ENCODE results near the gene MLH3.

The MLH3 gene

DNA sequence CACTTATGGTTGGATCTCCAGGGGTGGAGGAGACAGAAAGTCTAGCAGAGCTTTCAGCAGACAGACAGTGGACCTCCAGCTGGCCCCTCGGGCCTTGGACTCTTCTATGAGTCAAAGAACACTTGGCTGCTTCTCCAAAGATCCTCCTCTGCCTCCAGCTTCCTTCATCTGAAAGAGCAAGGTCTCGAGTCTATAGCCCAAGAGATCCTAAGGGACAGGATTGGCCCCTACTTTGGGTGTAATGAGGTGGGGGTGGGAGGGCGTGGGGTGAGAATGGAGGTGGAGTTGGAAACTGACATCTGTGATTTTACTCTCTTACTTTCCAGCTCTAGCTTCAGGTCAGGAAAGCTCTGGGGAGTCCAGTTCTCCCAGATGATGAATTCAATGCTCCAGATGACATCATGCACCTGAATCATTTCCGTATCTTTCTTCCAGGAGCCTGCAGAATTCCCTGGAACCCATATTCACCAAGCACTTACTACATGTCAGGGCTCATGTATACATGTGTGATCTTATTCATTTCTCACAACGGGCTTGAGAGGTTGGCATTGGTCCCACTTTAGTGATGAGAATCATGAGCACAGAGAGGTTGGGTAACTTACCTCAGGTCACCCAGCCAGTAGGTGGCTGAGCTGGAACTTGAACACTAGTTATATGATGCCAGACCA is 85.6 kb downstream of the MLH3 start:
- DNase-seq (ENCODE audit: low spot score): no peak

DNA sequence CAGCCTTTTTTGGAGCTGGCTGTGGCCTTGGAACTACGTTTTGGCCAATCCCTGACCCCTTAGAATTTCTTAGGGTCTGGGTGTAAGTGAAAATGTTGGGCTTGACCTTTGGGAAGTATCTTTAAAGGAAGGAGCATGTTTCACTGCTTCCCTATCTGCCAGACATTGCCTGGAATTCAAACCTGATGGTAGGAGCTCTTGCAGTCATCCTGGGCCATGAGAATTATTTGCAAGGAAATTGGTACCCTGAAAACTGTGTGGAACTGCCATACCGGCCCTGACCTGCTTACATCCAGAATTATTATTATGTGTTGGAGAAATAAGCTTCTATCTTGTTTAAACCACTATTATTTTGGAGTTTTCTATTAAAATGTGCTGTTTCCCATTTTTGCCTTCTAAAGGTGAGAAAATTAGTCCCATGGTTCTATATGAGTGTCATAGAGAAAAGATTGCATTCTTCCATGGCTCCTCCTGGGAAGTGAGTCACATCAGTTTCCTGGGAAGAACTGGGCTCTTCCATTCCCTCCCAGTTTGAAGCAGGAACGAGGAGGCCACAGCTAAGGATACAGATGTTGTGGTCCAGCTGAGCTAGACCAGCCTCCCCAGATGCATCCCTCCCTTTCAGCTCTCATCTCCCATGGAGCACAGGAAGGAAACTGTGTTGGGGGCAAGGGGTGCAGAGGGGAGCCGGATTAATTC is 86.3 kb downstream of the MLH3 start:
- no peak for DNase-seq (ENCODE audit: low spot score)

Data from pons (tissue), 1 donor.